Measurements from ENCODE around the gene ITIH5.

ITIH5 gene

DNA sequence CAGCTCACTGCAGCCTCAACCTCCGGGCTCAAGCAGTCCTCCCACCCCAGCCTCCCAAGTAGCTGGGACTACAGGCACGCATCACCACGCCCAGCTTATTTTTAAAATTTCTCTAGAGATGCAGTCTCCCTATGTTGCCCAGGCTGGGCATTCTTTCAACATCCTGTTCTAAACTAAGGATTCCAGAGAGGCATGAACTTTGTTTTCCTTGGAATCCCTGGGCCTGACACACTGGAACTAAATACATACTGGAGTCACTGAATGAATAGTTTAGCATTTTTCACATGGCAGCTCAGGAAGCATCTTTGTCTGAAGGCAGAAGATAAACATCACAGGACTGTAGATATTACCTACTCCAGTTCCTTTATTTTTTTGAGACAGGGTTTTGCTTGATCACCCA, 108.7 kb downstream of the ITIH5 start:
- DNase-seq (ENCODE audit: insufficient read length, low spot score): no peak
- no peak for FAIRE-seq

DNA sequence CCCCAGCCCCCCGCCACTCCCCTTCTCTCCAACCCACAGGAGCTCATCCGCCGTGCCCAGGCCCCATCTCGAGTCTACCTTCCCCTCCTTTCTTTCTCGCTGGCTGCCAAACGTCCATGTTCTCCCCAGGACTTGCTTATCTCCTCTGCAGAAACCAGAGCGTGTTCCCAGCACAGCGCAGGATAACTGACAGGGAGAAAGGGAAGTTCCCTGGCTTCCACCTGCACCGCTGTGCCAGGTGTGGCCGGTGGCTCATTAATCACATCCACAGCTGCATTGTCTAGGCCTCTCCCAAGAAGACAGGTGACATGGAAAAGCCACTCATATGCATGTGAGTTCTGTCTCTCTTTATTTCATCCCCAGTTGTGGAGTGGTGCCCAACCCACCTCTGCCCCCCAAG, 113.2 kb downstream of the ITIH5 start:
- FAIRE-seq (no peak), DNase-seq (ENCODE audit: insufficient read length, low spot score) (no peak)

DNA sequence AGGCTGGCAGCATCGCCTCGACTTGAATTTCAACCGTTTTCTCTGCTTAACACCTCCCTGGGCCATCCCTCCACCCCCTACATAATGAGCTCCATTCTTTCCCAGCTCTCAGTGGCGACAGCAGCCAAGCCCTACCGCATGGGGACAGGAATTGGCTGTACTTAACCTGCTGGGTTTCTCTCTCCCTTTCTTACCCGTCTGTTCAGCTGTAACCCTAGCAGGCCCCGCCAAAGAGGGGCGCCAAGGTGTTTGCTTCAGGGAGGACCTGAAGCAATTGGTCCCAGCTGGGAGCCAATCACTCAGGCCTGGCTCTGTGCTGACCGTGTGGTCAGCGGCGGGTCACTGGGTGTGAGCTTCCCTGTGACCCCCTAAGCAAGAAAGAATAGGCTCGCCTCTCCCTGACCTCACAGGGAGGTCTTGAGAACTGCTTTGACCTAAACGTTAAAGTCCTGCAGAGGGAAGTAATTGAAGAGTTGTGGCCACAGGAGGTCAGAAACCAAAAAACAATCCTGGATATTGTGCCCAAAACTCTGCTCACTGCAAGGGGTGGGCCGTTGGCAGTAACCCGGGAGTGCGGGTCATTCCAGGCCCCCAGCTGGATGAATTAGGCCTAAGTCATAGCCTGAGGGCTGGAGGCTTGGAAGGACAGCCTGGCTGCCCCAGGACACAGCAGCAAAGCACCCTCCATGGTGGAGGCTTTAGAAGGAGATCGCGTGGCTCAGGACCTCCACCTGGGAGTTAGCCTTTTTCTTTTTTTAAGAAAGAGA, 114.6 kb downstream of the ITIH5 start:
- FAIRE-seq (no peak), DNase-seq (ENCODE audit: insufficient read length, low spot score) (no peak)

DNA sequence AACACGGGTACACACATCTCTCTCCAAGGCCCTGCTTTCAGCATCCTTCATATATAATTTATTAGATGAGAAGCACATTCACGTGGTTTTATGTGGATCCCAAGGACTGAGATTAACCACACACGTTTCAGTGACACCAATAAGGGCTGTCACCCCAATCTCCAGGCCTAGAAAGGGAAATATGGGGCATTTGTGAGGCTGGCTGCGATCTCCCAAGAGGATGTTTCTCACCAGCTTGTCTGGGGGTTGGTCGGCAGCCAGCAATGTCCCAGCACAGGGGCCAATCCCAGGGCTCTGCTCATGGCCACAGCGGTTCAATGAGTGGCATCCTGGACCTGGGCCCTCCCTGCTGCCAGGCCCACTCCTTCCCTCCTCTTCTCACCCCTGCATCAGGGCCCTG, 115.5 kb downstream of the ITIH5 start:
- FAIRE-seq: no peak
- no peak for DNase-seq (ENCODE audit: insufficient read length, low spot score)

DNA sequence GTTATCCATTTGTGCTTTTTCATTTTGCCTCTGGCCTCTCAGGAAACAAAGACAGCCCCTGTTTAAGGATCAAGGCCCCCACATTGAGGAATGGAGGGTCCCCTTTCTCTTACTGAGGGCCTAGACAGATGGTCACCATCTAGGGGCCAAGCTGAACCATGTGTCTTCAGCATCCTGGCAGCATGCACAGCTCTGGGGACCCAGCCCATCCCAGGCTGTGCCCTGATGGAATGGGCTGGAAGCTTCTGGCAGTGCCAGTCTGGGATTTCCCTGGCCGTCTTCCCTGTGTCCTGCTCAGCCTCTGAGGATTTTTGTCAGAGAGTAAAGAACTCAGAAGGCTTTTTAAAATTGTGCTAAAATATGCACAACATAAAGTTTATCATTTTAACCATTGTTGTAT, 116.8 kb downstream of the ITIH5 start:
- no peak for DNase-seq (ENCODE audit: insufficient read length, low spot score)
- FAIRE-seq: no peak

DNA sequence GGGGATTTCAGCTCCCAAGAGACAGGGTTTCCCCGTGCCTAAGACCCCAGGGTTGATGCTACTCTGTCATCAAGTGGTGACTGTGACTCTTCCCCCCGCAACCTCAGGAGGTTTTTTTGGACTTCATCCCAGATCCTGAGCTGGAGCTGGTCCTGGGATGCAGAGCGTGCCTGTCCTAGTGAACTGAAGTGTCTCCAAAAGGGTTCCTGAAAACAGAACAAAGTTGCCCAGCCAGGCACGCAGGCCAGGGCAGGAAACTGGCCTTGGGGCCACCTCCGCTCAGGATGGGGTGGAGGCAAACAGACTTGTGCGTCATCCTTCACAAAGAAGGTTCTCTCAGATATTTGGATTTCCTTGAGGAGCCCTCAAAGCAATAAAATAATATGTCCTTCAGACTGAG, 118.9 kb downstream of the ITIH5 start:
- no peak for DNase-seq (ENCODE audit: insufficient read length, low spot score)
- FAIRE-seq: no peak

DNA sequence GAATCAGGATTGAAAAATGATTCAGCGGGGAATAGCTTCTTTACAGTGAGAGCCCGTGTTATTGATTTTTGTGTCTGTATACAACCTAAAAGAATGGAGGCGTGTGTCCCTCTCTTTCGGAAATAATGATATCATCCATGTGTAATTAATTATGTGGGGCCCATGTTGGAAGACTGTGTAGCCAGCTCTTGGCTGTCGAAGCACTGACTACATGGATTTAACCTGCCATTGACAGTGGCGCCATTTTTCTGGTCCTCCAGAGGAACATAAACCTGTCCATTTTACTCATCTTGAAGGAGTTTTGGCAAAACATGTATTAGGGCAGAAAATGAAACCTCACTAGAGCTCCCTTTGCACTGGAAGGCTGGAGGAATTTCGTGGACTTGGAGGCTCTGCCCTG, 119.6 kb downstream of the ITIH5 start:
- DNase-seq (ENCODE audit: insufficient read length, low spot score) (no peak), FAIRE-seq (no peak)

DNA sequence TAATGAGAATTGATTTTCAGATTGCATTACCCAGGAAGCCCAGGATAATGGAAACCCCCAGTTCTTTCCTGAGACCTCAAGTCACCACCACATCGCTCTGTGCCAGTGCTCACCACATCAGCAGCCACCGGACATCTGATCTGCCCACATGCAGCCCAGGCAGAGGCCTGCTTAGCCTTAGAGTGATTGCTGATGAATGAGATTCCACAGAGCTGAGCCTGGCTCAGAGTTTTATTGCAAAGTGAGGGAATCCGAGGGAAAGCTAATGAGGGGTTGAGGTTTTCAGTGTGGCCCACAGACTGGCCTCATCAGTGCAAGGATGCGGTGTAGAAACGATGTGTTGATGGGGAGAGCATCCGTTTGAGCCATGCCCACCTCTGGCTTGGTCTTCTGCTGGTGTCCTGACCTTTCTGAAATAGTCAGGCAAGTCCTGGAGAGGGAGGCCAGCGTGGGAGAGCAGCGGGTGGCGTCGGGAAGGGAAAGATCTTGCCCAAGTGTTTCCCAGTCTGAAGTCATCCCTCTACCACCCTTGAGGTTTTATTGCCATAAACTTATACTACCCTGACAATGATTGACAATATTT, 120.3 kb downstream of the ITIH5 start:
- DNase-seq (ENCODE audit: insufficient read length, low spot score) (no peak), FAIRE-seq (no peak)

DNA sequence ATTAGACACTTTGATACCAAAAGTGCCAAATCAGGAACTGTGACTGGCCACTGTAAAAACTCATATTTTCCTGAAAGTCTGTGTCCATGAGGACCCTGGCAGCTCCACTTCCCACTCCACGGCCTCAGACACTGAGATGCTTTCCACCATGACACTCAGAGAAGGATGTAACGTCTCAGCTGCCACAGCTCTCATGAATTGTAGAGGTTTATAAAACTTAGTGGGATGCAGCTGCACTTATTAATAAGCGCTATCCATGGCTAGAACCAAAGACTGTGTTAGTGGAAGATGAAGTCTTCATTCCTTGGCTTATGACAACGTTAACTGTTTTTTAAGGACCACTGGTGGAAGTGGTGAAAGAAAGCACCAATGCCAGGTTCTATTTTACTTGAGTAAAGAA, 121.0 kb downstream of the ITIH5 start:
- no peak for DNase-seq (ENCODE audit: insufficient read length, low spot score)
- FAIRE-seq: no peak

DNA sequence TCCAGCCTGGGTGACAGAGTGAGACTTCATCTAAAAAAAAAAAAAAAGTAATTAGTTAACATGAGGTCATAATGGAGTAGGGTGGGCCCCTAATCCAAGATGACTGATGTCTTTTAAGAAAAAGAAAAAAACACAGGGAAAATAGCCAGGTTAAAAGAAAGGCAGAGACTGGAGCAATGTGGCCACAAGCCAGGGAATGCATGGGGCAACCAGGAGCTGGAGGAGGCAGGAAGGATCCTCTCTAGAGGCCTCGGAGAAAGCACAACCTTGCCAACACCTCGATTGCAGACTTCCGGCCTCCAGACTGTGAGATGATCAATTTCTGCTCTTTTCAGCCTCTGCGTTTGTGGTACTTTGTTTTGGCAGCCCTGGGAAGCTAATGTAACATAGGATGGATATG, 121.5 kb downstream of the ITIH5 start:
- FAIRE-seq (no peak), DNase-seq (ENCODE audit: insufficient read length, low spot score) (no peak)

DNA sequence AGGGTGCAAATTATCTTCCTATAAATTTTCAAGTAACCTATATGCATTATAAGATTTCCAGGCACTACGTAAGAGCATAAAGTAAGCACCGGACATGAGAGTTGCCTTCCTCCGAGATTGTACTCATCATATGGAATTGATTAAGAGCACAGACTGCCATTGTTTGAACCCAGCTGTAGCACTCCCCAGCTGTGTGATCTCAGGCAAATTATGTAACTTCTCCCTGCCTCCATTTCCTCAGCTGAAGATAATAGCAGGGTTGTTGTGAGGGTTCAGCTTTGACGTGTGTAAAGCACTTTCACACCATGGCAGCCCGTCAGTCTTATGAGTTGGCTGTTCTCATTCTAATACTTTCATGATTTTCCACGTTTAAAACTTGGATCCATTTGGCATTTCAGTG, 122.6 kb downstream of the ITIH5 start:
- no peak for FAIRE-seq
- no peak for DNase-seq (ENCODE audit: insufficient read length, low spot score)

DNA sequence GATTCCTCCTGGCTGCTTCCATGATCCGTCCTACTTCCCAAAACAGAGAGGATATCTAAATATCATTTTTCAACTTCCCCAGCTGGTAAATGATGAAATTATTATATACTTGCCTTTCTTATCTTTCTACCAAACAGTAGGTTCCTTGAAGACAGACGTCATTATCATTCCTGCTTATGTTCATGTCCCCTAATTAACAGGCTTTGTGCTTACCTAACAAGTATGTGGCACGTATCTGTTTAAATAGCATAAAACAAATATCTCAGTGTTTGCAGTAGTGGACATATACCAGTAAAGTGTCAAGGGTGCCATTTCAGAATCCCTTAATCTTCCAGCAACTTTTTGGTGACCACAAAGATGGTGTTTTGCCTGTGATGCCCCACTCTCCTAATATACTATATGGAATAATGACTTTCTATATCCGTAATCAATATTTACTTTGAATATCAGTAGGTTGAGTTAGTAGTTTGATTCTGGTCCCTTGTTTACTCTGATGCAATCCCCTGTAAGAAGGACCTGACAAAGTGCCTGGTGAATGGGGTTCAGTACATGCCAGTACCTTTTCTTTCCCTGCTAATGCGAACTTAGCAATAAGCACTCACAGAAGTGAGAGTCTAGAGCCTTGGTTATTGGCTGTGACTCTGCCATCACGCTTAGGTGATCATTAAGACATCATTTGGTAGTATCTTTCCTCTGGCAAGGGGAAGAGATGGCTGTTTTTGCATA, 124.4 kb downstream of the ITIH5 start:
- no peak for FAIRE-seq
- DNase-seq (ENCODE audit: insufficient read length, low spot score): no peak

DNA sequence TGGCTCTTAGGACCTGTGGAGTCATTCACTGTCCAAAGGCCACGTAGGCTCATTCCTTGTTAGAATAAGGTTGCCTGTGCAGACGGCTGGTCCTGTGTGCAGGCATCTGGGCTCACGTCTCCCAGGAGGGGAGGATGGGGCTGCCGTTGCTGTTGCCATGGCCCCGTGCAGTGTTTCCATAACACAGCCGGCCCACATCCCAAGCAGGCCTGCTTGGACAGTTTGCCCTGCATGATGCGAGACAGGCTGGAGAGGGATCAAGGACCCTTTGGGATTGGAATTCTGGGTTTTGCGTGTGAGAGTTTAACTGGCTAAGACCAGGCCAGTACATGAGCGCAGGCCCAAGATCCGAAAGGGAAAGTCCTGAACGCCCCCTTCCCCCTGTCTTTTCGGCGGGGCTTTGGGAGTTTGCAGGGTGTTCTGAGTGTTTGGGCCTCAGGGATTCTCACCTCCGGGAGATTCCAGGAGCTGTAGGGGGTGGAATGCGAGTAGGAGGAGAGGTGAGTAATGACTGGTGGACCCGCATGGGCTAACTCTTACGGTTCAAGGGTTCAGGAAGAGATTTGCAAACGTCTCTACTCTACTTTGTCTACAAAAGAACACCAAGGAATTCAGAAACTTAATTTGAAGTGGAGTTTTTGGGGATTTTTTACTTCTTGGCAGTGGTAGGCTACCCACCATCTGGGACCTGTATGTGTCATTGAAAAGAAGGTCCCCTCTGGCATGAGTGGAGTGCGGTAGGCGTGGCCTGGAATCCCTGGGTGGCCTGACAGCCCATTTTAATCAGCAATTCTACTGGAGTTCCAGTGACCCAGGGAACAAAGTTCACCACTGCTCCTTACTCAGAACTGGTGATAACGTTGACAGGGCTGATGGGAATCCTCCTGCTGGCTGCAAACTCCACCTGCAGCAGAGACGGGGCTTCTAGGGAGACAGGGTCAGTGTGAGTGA, 125.4 kb downstream of the ITIH5 start:
- FAIRE-seq (no peak), DNase-seq (ENCODE audit: insufficient read length, low spot score) (no peak)

DNA sequence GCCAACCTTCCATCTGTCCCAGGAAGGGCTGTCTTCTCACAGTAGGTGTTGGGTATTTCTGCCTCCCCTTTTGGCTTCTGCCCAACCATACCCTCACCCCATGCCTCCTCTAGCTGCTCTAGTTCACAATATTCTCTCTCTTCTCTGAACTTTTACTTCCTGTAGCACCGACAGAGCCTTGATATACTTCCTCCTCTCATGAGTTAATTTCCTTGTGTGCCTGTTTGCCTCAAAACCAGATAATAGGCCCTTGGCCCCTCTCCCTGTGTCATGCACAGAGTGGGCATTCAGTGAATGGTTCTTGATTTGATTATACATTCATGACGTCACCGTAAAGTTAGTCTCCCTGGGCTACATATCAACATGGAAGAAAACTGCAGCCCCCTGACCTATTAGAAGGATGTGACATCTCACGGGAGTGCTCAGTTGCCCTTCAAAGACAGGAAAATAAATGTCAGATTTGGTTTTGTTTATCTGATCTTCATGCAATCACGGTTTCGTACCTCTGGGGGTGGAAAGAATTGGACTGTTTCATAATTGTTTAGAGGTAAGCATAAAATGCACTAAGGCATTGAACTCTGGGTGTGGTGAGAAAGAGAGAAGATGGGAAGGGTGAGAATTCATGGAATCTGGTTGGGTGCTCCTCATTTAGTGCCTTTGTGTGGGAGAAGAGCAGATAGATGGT, 127.7 kb downstream of the ITIH5 start:
- no peak for FAIRE-seq

DNA sequence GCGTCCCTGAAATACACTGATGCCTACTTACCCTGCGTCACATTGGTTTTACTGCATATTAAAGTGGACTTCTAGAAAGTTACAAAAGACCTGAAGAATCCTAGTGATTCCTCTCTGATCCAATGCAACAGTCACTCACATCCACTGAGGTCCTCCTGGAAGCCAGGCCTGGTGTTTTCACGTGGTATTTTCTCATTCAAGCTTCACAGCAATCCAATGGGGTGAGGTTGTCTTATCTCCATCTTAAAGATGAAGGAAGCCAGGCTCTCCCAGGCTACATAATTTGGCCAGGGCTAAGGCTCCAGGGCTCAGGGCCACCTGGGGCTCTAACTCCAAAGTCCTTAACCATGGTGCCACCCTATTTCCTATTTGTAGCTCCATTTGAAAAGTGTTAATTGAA, 129.6 kb downstream of the ITIH5 start:
- DNase-seq (ENCODE audit: insufficient read length, low spot score) (no peak), FAIRE-seq (no peak)

More for the DNA sequence above, 127.7 kb downstream of the ITIH5 start:
- no peak for DNase-seq (ENCODE audit: insufficient read length, low spot score)

DNA sequence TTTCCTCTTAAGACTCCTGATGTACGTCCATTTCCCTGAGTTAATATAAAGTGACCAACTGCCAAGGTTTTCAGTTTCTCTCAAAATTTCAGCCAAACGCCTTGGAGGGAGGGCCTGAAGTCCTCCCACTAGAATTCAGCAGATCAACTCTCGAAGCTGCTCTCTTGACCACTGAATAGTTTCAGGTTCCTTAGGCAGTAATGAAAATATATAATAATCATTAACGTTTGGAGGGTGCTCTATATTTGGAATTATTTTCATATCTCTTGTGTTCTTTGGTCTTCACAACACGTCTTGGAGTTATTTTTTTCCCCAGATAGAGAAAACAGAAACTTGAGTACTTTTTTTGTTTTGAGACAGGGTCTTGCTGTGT, 132.3 kb downstream of the ITIH5 start:
- FAIRE-seq: no peak

DNA sequence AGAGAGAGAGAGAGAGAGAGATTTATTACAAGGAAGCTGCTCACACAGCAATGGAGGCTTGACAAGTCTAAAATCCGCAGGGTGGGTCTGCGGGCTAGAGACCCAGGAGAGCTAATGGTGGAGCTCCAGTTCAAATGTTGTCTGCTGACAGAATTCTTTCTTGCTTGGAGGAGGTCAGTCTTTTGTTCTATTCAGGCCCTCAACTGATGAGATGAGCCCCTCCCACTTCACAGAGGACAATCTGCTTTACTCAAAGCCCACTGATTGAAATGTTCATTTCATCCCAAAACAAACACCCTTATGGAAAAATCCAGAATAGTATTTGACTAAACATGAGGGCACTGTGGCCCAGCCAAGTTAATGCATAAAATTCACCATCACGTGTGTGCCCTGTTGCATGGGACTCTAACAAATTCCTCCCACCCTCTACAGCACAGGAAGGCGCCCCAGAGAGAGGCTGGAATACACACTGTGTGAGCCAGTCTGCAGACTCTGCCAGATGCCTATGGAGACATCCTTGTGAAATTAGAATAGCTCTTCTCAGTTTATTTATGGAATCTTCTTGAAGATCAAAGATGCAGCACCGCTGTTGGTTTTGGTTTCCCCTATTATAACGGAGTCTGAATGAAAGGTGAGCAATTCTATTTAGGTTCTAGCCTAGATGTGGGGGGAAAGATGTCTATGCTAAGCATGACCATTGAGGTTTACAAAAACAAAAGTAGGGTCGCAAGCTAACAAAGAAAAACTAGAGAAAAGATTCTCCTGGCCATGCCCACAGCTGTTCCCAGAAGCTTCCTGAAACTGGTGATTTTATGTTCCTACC, 132.9 kb downstream of the ITIH5 start:
- DNase-seq (ENCODE audit: insufficient read length, low spot score) (no peak), FAIRE-seq (peak; percentile 96)

More for the DNA sequence above, 132.3 kb downstream of the ITIH5 start:
- DNase-seq (ENCODE audit: insufficient read length, low spot score): peak; percentile 48

DNA sequence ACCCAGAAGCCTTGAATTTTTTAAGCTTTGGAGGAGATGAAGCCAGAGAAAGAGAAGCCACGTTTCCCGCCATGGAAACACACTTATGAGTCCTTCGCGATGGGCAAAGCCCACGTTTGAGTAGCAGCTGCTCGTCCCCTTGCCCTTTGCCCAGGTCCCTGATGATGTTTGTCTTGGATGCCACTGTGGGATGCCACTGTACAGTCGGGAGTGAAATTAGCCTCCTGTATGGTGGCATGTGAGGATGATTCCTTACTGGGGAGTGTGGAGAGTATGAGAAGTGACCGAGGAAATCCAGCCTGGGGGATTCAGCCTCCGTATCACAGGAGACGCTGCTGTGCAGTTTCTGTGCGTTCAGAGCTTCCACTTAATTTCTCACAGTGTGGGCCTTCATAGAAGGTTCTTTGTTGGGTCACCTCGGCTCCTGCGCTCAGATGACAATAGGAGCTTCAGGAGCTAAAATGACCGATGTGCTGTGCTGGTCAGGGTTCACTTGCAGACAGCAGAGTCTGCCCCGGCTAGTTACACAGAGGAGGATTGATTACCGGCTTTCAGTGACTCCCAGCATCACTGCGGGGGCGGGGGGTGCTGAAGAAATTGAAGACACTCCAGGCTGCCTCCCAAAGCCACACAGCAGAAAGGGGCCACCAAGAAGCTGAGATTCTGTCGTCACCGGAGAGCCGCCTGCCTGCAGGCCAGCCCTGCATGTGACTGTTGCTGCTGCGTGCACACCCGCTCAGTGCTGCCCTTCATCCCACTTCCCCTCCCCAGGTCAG, 133.9 kb downstream of the ITIH5 start:
- no peak for FAIRE-seq
- DNase-seq (ENCODE audit: insufficient read length, low spot score): no peak

DNA sequence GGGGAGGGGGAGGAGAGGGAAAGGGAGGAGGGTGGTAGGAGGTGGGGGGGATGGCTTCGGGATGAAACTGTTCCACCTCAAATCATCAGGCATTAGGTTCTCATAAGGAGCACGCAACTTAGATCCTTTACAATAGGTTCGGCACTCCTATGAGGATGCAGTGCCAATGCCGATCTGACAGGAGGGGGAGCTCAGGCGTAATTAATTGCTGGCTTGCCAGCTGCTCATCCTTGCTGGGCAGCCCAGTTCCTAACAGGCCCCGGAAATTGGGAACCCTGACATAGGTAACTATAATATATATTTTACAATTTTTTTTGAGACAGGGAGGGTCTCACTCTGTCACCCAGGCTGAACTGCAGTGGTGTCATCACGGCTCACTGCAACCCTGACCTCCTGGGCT, 137.1 kb downstream of the ITIH5 start:
- no peak for FAIRE-seq

More for the DNA sequence above, 137.1 kb downstream of the ITIH5 start:
- no peak for DNase-seq (ENCODE audit: insufficient read length, low spot score)

All from GM19239 (cell line).